CD4-positive, alpha-beta T cell (primary cell): ENCODE data around the gene C1QTNF8. TPM values are rescaled to one million over a fixed set of nuclear protein-coding genes. Genes with fewer than 3 reads are reported as not detected.

Experiments used
- ATAC-seq: fragments of 200-7000 bp; cut with Tn5 transposase; one replicate; pipeline ENCODE4 v1.10.0; 2022; ENCODE audit warnings: mild to moderate bottlenecking; ENCODE audit not compliant: poor library complexity
- CTCF ChIA-PET: fragments of 350-600 bp; sonication (Branson Sonifier 250); formaldehyde crosslinking; loops from one replicate; lab custom pipeline; 2021; ENCODE audit warnings: antibody characterized with exemption, inconsistent platforms; lab: Charles Lee
- POLR2A ChIA-PET: fragments of 350-600 bp; sonication (Branson Sonifier 250); formaldehyde crosslinking; loops from one replicate; lab custom pipeline; 2021; ENCODE audit warnings: antibody characterized with exemption, inconsistent platforms; lab: Charles Lee
- DNase-seq, 14 experiments: peaks; one replicate each; pipeline ENCODE4 v3.0.0-alpha.2; 2013 to 2020; ENCODE audit warnings: mixed read lengths in 2 of 14
- H3K27ac ChIP-seq, 2 donors: one replicate each; pipeline versions ENCODE4 v1.5.1 to v1.7.0; 2013; ENCODE audit warnings: low read length in 2 of 2, low read depth in 1 of 2, mild to moderate bottlenecking in 1 of 2
- H3K27me3 ChIP-seq, 2 experiments: 1 replicate in 1 of 2; 2 replicates in 1 of 2; pipeline versions ENCODE4 v1.6.1 to v1.7.0; 2013; ENCODE audit warnings: low read length in 2 of 2, control low read depth in 1 of 2, mild to moderate bottlenecking in 1 of 2, moderate library complexity in 1 of 2; ENCODE audit not compliant: insufficient read depth in 2 of 2, control insufficient read depth in 1 of 2
- H3K36me3 ChIP-seq: one replicate; pipeline ENCODE4 v1.6.1; 2013; ENCODE audit warnings: low read length, control low read depth; ENCODE audit not compliant: insufficient read depth
- H3K4me1 ChIP-seq: one replicate; pipeline ENCODE4 v1.6.1; 2013; ENCODE audit warnings: low read length, control low read depth; ENCODE audit not compliant: insufficient read depth
- H3K4me3 ChIP-seq: one replicate; pipeline ENCODE4 v1.5.1; 2013; ENCODE audit warnings: mild to moderate bottlenecking, low read length, moderate library complexity
- H3K9me3 ChIP-seq, 2 experiments: 1 replicate in 1 of 2; 2 replicates in 1 of 2; pipeline versions ENCODE4 v1.6.1 to v1.7.0; 2013; ENCODE audit warnings: low read length in 2 of 2, mild to moderate bottlenecking in 2 of 2, control low read depth in 1 of 2, moderate library complexity in 1 of 2; ENCODE audit not compliant: control insufficient read depth in 1 of 2, insufficient read depth in 1 of 2
- H3K27ac Mint-ChIP-seq: one replicate; pipeline ENCODE4 v1.8.0; 2020; ENCODE audit warnings: mixed read lengths
- H3K27me3 Mint-ChIP-seq: one replicate; pipeline ENCODE4 v1.8.0; 2021; ENCODE audit warnings: mixed read lengths
- H3K36me3 Mint-ChIP-seq: one replicate; pipeline ENCODE4 v1.8.0; 2021; ENCODE audit warnings: low read depth, mixed read lengths
- H3K4me1 Mint-ChIP-seq: one replicate; pipeline ENCODE4 v1.8.0; 2021; ENCODE audit warnings: low read depth, mixed read lengths
- H3K4me3 Mint-ChIP-seq: one replicate; pipeline ENCODE4 v1.8.0; 2020; ENCODE audit warnings: mild to moderate bottlenecking, mixed read lengths
- H3K9me3 Mint-ChIP-seq: one replicate; pipeline ENCODE4 v1.8.0; 2020; ENCODE audit warnings: mixed read lengths
- CTCF ChIP-seq: fragments of 200-600 bp; IDR thresholded peaks from one replicate; pipeline ENCODE4 v1.8.0; 2022; ENCODE audit warnings: antibody characterized with exemption, mild to moderate bottlenecking
- intact Hi-C, 2 experiments: fragments of 100-400 bp; cut with DNase I in 1 of 2; cut with micrococcal nuclease in 1 of 2; formaldehyde crosslinking; loops; one replicate each; pipeline versions ENCODE4 v1.15.1 to v1.9.0; 2023 to 2025; cut with DNase I, micrococcal nuclease
- total RNA-seq, 174 experiments: library from RNA in 2 of 174; stranded (reverse) in 2 of 174; gene quantifications; one replicate each; pipeline ENCODE4 v1.2.3 and lab custom pipeline; 2021 to 2026

C1QTNF8 gene
- total RNA-seq, 2 experiments from 2014 or later: not detected

- Histone ChIP-seq H3K36me3 (no peaks in the 10 kb centered on the region), H3K9me3 (peaks cover 0 to 7% of the 10 kb centered on the region in 2 experiments), H3K27ac (no peak overlapping the region), H3K4me1 (peaks cover 8% of the 10 kb centered on the region), H3K27me3 (no peaks in the 10 kb centered on the region), H3K4me3 (no peak overlapping the region)
- ChIA-PET POLR2A (no interaction called here), CTCF (no interaction called here)
- Mint-ChIP-seq H3K27me3 (no peaks in the 10 kb centered on the region), H3K27ac (no peak overlapping the region), H3K36me3 (no peaks in the 10 kb centered on the region), H3K4me3 (no peak overlapping the region), H3K9me3 (no peaks in the 10 kb centered on the region), H3K4me1 (no peaks in the 10 kb centered on the region)
- no peak for DNase-seq
- intact Hi-C loops: no loop called here
- TF ChIP-seq CTCF: no peak
- ATAC-seq: no peak
Measured at GRCh38 chr16:1121601-1122397, 25.8 kb upstream of the C1QTNF8 start.

DNA sequence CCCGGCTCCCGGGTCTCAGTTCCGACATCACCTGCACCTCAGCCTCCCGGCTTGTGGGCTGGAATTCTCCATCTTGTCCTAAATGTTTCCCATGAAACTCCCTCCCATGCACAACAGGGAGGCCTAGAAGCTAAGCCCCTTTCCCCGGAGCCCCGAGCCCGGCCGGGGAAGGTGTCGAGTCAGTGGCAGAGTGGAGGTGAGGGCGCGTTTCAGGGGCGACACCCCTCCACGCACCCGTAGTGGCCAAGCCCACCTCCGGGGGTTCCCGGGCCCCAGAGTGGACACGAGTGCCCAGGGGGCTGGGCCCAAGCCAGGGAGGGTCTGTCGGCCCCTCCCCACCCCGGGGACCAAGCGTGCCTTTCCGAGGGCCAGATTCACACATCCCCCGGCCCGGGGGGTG lies 25.0 kb upstream of the C1QTNF8 start:
- ChIA-PET POLR2A (no interaction called here), CTCF (no interaction called here)
- Histone ChIP-seq H3K4me3 (no peak overlapping the region), H3K4me1 (peaks cover 8% of the 10 kb centered on the region), H3K36me3 (no peaks in the 10 kb centered on the region), H3K9me3 (peaks cover 0 to 7% of the 10 kb centered on the region in 2 experiments), H3K27ac (no peak overlapping the region), H3K27me3 (no peaks in the 10 kb centered on the region)
- intact Hi-C loops: no loop called here
- DNase-seq: no peak
- no peak for TF ChIP-seq CTCF
- H3K36me3 Mint-ChIP-seq: no peaks in the 10 kb centered on the region
- H3K4me3 Mint-ChIP-seq: no peak overlapping the region
- no peaks in the 10 kb centered on the region for H3K27me3 Mint-ChIP-seq
- no peaks in the 10 kb centered on the region for H3K9me3 Mint-ChIP-seq
- no peak for ATAC-seq
- no peaks in the 10 kb centered on the region for H3K4me1 Mint-ChIP-seq
- H3K27ac Mint-ChIP-seq: no peak overlapping the region

GRCh38 chr16:1120577-1120941 lies 24.5 kb upstream of the C1QTNF8 start:
- peaks cover 4% of the 10 kb centered on the region for H3K4me1 ChIP-seq
- no peak for ATAC-seq
- intact Hi-C loops: no loop called here
- Mint-ChIP-seq H3K36me3 (no peaks in the 10 kb centered on the region), H3K4me1 (no peaks in the 10 kb centered on the region), H3K27me3 (no peaks in the 10 kb centered on the region), H3K27ac (no peak overlapping the region), H3K9me3 (no peaks in the 10 kb centered on the region), H3K4me3 (no peak overlapping the region)
- TF ChIP-seq CTCF: no peak
- ChIA-PET POLR2A (no interaction called here), CTCF (no interaction called here)
- peaks cover 0 to 7% of the 10 kb centered on the region in 2 experiments for H3K9me3 ChIP-seq
- H3K36me3 ChIP-seq: no peaks in the 10 kb centered on the region
- DNase-seq: no peak
- no peak overlapping the region for H3K27ac ChIP-seq
- no peaks in the 10 kb centered on the region for H3K27me3 ChIP-seq
- H3K4me3 ChIP-seq: no peak overlapping the region
